Activated T-helper 1 cell treated with Interleukin-2 at 50 U/mL for 16 hours (primary cell): ENCODE measurements around the gene SPRR2E.
"Not testable (repeated sequence)": the region's sequence is repeated elsewhere in the genome, so short reads cannot be mapped to it uniquely, and the experiment has no call there.

Experiments
- DNase-seq: peaks from one replicate; pipeline ENCODE4 v3.0.0-alpha.2; 2020; ENCODE audit warnings: low read depth

Gene SPRR2E

DNA sequence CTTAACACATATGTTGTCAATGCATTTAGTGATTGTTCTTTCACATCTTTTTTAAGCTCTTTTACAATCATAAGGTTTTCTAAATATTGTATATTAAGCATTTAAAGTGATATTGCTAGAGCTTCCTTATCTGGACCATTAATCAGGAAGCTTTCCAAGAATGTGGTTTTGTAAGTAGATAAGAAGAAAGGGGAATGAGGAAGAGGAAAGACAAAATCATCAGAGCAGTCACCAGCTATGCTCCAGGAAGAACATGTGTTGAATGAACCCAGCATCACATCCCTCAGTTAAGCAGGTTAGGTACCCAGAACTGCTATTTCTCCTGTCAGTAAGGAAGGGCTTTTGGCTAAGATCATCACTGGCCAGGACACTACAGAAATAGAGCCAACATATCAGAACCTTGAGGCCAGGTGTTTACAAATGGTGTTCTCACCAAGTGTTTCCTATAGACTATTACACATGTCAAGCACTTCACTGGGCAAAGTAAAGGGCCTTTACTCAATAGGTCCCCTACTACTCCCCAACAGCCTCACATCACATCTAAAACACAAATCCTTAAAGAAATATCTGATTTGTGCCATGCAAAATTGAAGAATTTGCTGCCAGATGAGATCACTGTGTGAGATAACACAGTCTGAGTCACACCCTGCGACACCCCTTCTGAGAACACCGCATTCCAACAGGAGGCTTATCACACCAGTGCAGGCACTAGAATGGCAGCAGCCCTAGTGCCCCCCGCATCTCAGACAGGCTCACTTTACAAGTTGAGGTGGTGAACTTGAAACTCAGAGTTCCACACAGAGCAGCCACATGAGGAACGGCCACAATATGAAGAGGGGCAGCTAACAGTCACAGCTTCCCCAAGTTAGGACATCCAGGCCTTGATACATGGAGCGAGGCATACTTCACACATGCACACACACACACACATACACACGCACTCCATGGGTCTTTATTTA, 35.2 kb downstream of the SPRR2E start:
- no peak for DNase-seq

DNA sequence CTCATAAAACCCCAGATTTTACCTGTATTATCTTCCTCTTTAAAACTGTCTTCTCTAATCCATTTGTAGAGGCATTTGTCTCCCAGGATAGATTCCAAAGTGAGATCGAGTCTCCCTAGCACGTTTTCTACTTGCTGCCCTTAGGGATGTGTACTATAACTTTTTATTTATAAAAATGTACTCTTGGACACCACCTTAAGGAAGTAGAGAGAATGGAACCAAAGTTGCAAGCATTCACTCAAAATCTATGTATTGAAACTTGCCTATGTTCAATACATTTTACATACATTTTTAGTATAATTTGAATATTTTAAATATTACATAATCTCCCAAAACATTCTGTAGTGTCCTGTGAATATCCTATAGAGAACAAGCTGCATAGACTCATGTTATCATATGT, 36.2 kb downstream of the SPRR2E start:
- DNase-seq, result no peak

DNA sequence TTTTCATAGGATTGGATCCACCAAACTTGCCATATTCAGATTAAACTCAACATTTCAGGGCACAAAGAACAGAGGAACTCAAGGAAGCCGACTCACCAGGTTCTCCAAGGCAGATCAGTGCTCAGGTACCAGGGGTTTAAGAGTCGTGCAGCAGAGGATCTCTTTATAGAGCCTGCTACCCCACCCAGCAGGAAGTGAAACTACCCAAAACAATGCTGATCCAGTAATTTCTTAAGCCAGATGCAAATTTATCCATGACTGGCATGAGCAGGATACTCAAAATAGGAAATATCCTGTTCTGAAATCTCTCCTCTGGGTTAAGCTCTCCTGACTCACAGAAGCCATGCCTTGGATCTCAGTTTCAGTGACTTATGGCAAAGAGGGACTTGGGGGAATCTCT, 37.0 kb downstream of the SPRR2E start, which contains the start of gene SPRR2A:
Gene SPRR2A (minus strand): TSS at position 138 of the 400 bp plus-strand sequence. CDS start 777 bp downstream, outside the sequence.
- DNase-seq, result no peak

DNA sequence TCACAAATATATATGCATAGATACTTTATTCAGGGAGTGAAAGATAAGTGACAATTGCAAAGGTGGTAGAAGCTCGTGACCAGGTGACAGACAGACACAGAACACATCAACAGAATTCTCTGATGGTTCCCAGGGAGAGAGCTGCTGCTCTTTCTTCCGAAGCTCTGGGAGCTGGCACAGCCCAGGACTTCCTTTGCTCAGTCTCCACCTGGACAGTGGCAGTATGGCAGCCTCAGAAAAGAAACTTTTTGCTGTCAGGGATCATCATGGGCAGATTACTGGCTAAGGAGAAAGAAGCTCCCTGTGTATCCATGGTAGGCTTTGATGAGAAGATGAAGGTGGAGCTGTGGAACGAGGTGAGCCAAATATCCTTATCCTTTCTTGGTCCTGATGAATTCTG, 38.2 kb downstream of the SPRR2E start:
- DNase-seq, result not testable (repeated sequence)

DNA sequence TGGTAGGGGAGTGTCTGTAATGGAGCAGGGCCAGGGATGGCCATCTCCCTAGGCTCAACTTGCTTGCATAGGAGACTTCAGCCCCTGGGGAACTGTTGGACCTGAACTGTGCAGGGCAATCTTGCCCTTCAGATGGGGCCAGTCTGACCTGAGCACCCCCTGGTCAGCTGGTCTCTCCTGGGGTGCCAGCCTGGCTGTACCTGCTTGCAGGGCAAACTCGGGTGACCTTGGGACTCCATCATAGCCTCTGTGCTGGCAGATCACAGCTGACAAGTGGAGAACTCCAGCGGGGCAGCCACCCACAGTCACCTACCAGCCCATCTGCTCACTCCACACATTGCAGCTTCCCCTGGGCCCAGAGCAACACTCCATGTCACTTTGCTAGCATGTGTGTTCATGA, 45.1 kb downstream of the SPRR2E start:
- no peak for DNase-seq
